ENCODE data around the gene ZFY.
A peak's percentile ranks its signal among the peaks of the same experiment; 100 is the strongest.

The ZFY gene

DNA sequence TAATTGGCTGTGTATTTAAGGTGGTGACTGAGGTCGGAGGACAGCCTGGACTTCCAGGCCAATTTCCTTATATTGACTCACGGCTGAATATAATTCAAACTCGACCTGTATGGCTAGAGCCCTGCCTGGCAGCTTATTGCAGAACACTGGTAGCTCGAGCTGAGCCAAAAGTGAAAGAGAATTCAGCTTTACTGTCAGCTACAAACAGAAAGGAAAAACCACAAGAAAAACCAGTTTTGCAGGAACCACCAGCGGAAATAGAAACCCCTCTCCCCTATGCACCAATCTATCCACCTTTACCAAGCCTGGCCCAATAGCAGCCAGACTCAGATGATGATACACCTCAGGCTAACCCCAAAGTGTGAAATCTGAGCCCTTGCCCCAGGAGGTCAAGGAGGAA is 68.7 kb downstream of the ZFY start:
- H3K27ac ChIP-seq = peak overlapping the region; percentile 95
- TF ChIP-seq, protein P1, sequence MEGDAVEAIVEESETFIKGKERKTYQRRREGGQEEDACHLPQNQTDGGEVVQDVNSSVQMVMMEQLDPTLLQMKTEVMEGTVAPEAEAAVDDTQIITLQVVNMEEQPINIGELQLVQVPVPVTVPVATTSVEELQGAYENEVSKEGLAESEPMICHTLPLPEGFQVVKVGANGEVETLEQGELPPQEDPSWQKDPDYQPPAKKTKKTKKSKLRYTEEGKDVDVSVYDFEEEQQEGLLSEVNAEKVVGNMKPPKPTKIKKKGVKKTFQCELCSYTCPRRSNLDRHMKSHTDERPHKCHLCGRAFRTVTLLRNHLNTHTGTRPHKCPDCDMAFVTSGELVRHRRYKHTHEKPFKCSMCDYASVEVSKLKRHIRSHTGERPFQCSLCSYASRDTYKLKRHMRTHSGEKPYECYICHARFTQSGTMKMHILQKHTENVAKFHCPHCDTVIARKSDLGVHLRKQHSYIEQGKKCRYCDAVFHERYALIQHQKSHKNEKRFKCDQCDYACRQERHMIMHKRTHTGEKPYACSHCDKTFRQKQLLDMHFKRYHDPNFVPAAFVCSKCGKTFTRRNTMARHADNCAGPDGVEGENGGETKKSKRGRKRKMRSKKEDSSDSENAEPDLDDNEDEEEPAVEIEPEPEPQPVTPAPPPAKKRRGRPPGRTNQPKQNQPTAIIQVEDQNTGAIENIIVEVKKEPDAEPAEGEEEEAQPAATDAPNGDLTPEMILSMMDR (conservative IDR thresholded peaks at IDR 0.05) = no peak

DNA sequence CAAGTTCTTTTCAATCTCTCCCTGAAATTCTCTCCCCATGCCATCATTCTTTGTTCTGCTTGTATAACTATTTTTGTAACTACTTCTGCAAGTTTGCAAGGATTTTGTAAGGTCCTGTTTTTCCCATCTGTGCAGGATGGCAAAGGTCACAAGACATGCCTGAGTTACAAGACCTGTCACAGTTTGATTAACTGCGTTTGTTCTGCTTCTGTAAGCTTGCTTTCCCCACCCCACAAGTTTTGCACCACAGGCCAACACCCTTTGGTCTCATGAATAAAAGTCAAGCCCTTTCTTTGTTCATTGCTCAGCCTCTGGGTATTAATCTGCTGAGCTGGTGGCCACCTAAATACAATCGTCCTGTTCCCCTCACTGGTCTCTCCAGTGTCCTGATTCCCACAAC is 70.8 kb downstream of the ZFY start:
- peak overlapping the region; percentile 95; the same call in 1 of the 2 replicates for H3K27ac ChIP-seq

DNA sequence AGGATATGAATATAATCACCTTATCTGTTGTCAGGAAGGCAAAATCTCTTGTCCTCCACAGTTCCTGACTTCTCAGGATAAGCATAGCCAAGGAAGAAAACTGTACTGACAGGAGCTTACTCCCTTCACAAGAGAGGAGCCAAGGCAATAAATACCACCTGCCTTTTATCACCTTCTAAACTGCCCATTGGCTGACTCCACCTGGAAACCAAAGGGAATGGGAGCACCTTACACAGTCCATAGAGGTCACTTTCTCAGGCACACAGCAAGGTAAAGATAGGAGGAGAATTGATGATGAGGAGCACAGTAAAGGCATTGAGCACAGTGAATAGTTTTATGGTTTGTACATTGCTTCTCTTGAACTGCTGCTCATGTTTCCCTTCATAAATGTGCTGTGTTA is 72.8 kb downstream of the ZFY start:
- TF ChIP-seq, protein P1 (conservative IDR thresholded peaks at IDR 0.05) = no peak
- peak overlapping the region; percentile 13; the same call in 1 of the 2 replicates for H3K27ac ChIP-seq

DNA sequence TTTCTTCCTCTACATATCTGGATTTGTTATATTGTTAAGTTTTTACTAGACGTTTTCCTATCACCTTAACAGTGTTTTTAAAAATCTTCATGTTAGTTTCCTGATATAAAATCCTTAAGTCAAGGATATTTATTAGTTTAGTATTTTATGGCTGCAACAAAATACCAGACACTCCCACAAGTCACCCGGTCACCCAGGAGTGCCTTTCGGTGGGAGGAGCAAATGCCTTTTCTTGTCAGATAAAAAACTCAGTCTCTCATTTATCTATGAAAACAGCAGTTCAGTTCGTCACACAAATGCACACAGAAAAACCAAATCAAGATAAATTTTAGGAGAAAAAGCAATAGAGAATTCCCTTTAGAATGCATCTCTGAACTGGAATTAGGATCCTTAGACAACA is 77.0 kb downstream of the ZFY start:
- TF ChIP-seq, protein P1 (conservative IDR thresholded peaks at IDR 0.05) = no peak
- peak overlapping the region; percentile 83 for H3K27ac ChIP-seq

DNA sequence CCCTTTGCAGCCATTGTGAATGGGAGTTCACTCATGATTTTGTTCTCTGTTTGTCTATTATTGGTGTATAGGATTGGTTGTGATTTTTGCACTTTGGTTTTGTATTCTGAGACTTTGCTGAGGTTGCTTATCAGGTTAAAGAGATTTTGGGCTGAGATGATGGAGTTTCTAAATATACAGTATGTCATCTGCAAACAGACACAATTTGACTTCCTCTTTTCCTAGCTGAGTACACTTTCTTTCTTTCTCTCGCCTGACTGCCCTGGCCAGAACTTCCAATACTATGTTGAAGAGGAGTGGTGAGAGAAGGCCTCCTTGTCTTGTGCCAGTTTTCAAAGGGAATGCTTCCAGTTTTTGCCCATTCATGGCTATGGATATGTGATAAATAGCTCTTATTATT is 81.4 kb downstream of the ZFY start:
- peak overlapping the region; percentile 83 for H3K27ac ChIP-seq
- TF ChIP-seq, protein P1 (conservative IDR thresholded peaks at IDR 0.05) = no peak

- TF ChIP-seq, protein P1 (conservative IDR thresholded peaks at IDR 0.05) = no peak
- no peak overlapping the region for H3K27ac ChIP-seq
Observed at GRCh38 chrY:3018546-3018945, 83.4 kb downstream of the ZFY start.

DNA sequence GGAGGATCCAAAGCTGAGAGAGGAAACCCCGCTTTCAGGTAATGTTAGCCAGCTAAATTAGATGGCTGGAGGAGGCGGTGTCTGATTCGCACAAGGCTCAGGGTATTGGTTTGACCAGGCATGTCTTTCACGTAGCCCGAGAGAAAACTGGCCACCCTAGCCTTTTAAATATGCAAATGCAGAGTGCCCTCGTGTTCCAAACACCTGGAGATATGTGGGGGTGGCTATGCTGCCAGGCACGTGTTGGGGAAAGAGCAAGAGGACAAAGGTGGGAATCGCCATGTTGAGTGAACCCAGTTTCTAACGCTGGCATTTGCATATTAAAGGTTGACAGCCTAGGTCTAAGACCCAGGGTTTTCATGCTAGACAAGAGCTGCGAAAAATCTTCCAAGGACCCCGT is 84.4 kb downstream of the ZFY start:
- TF ChIP-seq, protein P1 (conservative IDR thresholded peaks at IDR 0.05) = no peak
- no peak overlapping the region for H3K27ac ChIP-seq

GRCh38 chrY:3021176-3021575 is 86.0 kb downstream of the ZFY start:
- TF ChIP-seq, protein P1 (conservative IDR thresholded peaks at IDR 0.05) = no peak
- H3K27ac ChIP-seq = no peak overlapping the region

Measured in VCaP (cell line).